GM18870 (cell line): ENCODE results near the gene RNF157.

Experiments used
- ATAC-seq: cut with Tn5 transposase; IDR thresholded peaks from one replicate; pipeline ENCODE4 v1.9.1; 2021; ENCODE audit warnings: moderate library complexity; ENCODE audit not compliant: unreplicated experiment

The RNF157 gene

DNA sequence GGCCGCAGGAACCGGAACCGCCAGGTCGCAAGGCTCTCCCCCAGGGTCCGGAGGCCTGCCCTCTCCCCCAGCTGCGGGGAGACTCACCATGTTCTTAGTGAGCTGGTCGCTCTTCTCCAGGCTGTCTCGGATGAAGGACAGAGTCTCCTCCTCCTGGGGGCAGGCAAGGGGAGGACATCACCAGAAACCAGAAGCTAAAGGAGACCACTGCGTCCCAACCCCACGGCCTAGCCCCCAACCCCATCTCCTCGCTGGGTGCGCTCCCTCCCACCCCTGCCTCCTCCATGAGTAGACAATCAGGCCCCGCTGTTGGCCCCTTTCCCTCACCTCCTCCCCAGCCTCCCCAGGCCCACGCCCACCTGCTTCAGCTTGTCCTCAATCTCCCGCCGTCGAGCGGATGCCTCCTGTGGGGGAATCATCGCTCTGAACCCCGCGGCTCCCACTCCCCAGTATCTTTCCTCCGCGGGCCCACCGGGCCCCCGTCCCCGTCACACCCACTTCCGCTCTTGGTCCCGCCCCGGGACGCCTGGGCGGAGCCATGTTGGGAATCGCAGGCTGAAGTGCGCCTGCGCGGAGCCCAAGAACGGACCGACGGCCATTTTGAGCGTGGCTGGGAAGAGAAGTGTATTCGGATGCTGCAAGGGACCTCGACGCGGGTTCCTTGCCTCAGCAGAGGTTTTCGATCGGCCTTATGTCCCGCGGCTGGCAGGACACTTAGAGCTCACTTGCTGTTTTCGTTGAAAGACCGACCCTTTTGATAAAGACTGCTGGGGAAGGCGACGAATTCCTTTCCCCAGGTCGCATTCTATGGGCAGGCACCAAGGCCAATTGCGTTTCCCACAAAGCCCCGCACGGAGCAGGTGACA is 136.8 kb downstream of the RNF157 start, which contains the start of gene EXOC7:
Gene EXOC7 (minus strand): TSS at position 514 of the 866 bp plus-strand sequence. CDS start 95 bp downstream, at position 419.
- ATAC-seq = no peak

DNA sequence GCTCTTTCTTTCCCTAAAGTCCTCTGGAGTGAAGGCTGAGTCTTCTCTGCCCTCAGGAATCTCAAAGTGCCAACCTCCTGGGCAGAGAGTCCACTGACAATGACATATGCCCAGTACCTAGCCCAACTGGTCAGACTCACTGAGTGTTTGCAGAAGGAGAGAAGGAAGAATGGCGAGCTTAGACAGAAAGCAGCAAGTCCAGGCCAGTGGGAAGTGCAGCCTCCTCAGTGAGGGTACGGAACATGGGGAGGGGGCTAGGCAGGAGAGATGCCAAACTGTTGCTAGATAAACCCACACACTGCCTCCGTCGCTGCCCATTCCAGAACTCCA is 137.4 kb downstream of the RNF157 start:
- no peak for ATAC-seq

DNA sequence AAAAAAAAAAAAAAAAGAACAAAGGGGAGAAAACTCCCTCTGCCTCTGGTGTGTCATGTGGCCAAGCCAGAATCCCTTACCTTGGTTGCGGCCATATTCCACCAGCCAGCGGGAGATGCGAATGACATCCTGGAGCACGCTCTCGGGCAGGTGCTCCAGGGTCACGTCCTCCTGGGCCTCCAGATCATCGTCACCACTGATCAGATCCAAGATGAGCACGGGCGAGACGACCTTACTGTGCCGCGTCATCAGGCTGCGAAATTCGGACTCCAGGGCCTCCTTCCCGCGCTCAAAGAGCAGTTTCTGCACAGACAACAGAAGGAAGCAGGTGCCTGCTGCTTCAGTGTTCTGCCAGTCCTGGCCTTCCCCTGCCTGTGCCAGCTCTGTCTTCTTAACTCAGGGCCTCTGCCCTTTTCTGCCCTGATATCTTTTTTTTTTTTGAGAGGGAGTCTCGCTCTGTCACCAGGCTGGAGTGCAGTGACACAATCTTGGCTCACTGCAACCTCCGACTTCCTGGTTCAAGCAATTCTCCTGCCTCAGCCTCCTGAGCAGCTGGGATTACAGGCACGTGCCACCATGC is 142.5 kb downstream of the RNF157 start:
- ATAC-seq = no peak

DNA sequence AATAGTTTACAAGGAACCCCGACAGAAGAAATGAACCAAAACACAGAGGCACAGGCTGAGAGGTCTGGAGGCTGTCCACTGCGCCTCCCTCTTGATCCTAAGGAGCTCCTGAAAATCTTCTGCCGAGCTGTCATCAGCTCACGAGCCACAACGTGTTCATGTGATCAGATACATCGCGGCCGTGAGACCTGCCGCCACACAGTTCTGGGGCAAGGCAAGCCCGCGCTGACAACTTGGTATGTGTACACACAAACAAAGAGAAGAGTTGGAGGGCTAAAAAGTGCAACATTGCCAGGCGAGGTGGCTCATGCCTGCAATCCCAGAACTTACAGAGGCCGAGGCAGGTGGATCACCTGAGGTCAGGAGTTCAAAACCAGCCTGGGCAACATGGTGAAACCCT is 144.3 kb downstream of the RNF157 start:
- ATAC-seq = no peak

DNA sequence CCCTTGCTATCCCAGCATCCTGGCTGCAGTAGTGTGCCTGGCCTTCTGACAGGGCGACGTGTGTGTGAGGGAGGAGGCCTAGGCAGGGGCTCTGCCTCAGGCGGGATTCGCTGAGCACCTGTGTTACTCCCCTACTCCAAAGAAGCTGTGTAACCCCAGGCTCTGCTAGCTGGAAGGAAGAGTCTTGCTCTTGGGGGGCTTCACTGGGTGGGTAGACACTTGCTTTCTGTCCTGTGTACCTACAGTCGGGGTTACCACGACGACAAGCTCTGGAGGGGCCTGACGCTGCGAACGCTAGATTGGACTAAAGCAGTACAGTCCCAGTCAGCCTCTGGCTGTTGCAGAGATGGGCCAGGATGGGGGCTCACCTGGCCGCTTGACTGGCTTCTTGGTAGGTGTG is 146.2 kb downstream of the RNF157 start:
- ATAC-seq = no peak

DNA sequence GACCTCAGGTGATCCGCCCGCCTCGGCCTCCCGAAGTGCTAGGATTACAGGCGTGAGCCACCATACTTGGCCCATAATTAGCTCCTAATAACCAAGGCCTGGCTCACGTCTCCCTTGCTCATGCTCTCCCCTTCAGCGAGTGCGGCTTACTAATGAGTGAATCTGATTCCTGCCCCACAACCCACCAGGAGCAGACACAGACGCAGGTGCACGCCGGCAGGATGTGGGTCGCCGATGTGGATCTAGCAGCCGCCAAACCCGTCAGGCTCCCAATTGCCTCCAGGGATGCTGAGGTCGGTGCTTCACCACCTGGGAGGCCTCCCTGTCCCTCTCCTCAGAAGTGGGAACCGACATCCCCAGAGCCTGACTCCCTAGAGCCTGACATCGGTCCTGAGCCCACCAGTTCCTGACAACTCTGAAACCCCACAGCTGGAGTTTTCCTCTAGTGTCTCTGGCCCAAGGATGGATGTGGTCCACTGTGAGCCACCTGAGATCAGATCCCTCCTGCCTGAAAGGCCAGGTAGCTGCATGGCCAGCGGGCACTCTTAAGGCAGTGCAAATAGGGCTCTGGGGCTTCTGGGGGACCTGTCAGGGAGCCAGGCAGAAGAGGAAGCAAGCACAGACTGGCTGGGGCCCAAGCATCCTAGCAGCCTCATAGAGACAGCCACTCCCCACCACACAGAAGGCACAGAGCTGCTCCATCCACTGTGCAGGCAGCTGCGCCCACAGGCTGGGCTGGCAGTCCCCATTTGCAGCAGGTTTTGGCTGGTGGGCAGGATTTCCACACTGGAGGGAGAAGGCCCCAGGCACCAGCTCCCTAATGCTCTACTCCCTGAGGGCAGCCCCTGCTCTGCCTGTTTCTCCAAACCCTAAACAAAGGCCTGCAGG is 147.5 kb downstream of the RNF157 start:
- no peak for ATAC-seq
